Measurements from ENCODE around the gene LGR6.

The LGR6 gene

GRCh38 chr1:202283379-202283844, 89.8 kb downstream of the LGR6 start (continued):
- TF ChIP-seq ZSCAN18 (tag by site-specific recombination; IDR thresholded peaks at IDR 0.05) = no peak
- no peak for TF ChIP-seq ZNF560 (tag by site-specific recombination; IDR thresholded peaks at IDR 0.05; ENCODE audit: borderline replicate concordance)
- no peak for TF ChIP-seq ZBTB26 (tag by site-specific recombination; optimal IDR thresholded peaks at IDR 0.05)
- no peak for TF ChIP-seq ZNF223 (tag by site-specific recombination; IDR thresholded peaks at IDR 0.05)
- peak; percentile 65 for TF ChIP-seq MEIS1 (CRISPR knock-in tag; IDR thresholded peaks at IDR 0.05; ENCODE audit: borderline replicate concordance)
- no peak for TF ChIP-seq GLI2 (tag by site-specific recombination; IDR thresholded peaks at IDR 0.05; ENCODE audit: borderline replicate concordance, low read depth)
- TF ChIP-seq ZFP37 (tag by site-specific recombination; IDR thresholded peaks at IDR 0.05) = no peak
- TF ChIP-seq KLF8 (tag by site-specific recombination; IDR thresholded peaks at IDR 0.05) = peak; percentile 58
- no peak for TF ChIP-seq AEBP2 (tag by site-specific recombination; IDR thresholded peaks at IDR 0.05; ENCODE audit: borderline replicate concordance)
- peak; percentile 58 for TF ChIP-seq SP2 (tag by site-specific recombination; IDR thresholded peaks at IDR 0.05)
- TF ChIP-seq ZNF704 (tag by site-specific recombination; IDR thresholded peaks at IDR 0.05) = no peak
- no peak for TF ChIP-seq ZNF26 (tag by site-specific recombination; IDR thresholded peaks at IDR 0.05)
- no peak for TF ChIP-seq ZNF311 (tag by site-specific recombination; IDR thresholded peaks at IDR 0.05; ENCODE audit: borderline replicate concordance)
- no peak for TF ChIP-seq ZFP3 (tag by site-specific recombination; IDR thresholded peaks at IDR 0.05; ENCODE audit: low read depth)
- no peak for TF ChIP-seq ZNF202 (tag by site-specific recombination; IDR thresholded peaks at IDR 0.05; ENCODE audit: borderline replicate concordance)
- TF ChIP-seq ZNF221 (tag by site-specific recombination; IDR thresholded peaks at IDR 0.05; ENCODE audit: borderline replicate concordance) = no peak
- no peak; the same call in 1 of the 2 replicates for TF ChIP-seq KLF10 (tag by site-specific recombination; IDR thresholded peaks at IDR 0.05)
- TF ChIP-seq ZNF530 (tag by site-specific recombination; IDR thresholded peaks at IDR 0.05; ENCODE audit: low read depth) = no peak
- no peak for TF ChIP-seq ZNF785 (tag by site-specific recombination; IDR thresholded peaks at IDR 0.05)
- TF ChIP-seq MZF1 (tag by site-specific recombination; IDR thresholded peaks at IDR 0.05; ENCODE audit: borderline replicate concordance) = no peak
- TF ChIP-seq ZNF280D (tag by site-specific recombination; IDR thresholded peaks at IDR 0.05) = no peak
- no peak for TF ChIP-seq ZNF433 (tag by site-specific recombination; IDR thresholded peaks at IDR 0.05; ENCODE audit: low read depth)
- no peak for TF ChIP-seq ZBTB11 (tag by site-specific recombination; conservative IDR thresholded peaks at IDR 0.05; ENCODE audit: low read depth)
- peak; percentile 88; the same call in 1 of the 2 replicates for TF ChIP-seq ZBTB44 (tag by site-specific recombination; IDR thresholded peaks at IDR 0.05)
